Neural cell (in vitro differentiated cells): ENCODE measurements around the gene LARGE1.

Experiments
- TAF1 ChIP-seq: IDR thresholded peaks from 2 replicates; pipeline ENCODE4 v1.6.1; 2012; ENCODE audit warnings: low read depth
- TF ChIP-seq, protein P1 (sequence below): fragments of 450-650 bp; IDR thresholded peaks from 2 replicates; pipeline ENCODE4 v1.5.1; 2014; ENCODE audit warnings: antibody characterized with exemption, mild to moderate bottlenecking, moderate library complexity; ENCODE audit not compliant: poor library complexity, severe bottlenecking

DNA sequence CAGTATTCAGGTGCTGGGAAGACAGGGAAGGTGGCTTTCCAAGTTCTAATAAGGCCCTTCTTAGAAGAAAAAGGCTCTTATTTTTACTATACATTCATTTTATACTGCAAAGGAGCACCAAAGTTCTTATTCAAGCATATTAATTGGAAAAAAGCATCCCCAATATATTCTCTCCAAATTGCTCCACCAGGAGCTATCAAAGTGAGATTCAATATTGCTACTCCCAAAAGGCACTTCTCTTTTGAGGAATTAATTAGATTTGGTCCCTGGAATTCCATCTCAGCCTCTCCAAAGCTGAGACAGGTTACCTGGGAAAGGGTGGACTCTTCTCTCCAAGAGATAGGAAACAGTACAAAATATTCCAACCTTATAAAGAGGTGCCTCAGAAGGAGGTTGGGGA lies 134.1 kb downstream of the LARGE1 start:
- no peak for TF ChIP-seq TAF1
- TF ChIP-seq, protein P1, sequence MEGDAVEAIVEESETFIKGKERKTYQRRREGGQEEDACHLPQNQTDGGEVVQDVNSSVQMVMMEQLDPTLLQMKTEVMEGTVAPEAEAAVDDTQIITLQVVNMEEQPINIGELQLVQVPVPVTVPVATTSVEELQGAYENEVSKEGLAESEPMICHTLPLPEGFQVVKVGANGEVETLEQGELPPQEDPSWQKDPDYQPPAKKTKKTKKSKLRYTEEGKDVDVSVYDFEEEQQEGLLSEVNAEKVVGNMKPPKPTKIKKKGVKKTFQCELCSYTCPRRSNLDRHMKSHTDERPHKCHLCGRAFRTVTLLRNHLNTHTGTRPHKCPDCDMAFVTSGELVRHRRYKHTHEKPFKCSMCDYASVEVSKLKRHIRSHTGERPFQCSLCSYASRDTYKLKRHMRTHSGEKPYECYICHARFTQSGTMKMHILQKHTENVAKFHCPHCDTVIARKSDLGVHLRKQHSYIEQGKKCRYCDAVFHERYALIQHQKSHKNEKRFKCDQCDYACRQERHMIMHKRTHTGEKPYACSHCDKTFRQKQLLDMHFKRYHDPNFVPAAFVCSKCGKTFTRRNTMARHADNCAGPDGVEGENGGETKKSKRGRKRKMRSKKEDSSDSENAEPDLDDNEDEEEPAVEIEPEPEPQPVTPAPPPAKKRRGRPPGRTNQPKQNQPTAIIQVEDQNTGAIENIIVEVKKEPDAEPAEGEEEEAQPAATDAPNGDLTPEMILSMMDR, result no peak
